GM10847 (cell line): ENCODE measurements around the gene MYLK.

ENCODE experiments used
- POLR2A ChIP-seq: IDR thresholded peaks from 2 replicates; pipeline ENCODE4 v1.6.1; 2011; ENCODE audit not compliant: insufficient read length; ENCODE audit errors: extremely low read depth

MYLK gene

DNA sequence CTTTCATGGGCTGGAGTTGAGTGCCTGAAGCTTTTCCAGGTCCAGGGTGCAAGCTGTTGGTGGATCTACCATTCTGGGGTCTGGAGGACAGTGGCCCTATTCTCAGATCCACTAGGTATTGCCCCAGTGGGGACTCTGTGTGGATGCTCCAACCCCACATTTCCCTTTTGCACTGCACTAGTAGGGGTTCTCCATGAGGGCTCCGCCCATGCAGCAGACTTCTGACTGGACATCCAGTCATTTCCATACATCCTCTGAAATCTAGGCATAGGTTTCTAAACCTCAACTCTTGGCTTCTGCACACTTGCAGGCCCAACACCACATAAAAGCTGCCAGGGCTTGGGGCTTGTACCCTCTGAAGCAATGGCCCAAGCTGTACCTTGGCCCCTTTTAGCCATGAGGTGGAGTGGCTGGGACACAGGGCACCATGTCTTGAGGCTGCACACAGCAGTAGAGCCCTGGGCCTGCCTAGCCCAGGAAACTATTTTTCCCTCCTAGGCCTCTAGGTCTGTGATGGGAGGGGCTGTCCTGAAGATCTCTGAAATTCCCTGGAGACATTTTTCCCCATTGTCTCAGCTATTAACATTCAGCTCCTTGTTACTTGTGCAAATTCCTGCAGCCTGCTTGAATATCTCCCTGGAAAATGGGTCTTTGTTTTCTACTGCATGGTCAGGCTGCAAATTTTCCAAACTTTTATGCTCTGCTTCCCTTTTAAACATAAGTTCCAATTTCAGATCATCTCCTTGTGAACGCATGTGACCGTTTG, 293.3 kb downstream of the MYLK start:
- no peak for TF ChIP-seq POLR2A

DNA sequence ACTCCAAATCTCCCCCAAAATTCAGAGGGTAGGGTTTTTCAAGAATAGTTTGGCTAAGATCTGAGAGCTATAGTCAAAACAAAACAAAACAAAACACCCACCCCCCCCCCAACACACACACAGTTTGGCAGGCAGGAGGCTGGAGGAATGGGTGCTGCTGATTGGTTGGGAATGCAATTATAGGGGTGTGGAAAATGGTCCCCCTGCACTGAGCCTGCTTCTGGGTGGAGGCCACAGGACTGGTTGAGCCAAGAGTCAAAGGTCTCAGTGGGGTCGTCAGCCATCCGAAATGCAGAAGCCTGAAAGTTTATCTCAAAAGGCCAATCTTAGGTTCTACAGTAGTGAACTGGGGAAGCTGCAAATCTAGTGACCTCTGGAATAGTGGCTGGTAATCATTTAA, 296.7 kb downstream of the MYLK start:
- TF ChIP-seq POLR2A: no peak

DNA sequence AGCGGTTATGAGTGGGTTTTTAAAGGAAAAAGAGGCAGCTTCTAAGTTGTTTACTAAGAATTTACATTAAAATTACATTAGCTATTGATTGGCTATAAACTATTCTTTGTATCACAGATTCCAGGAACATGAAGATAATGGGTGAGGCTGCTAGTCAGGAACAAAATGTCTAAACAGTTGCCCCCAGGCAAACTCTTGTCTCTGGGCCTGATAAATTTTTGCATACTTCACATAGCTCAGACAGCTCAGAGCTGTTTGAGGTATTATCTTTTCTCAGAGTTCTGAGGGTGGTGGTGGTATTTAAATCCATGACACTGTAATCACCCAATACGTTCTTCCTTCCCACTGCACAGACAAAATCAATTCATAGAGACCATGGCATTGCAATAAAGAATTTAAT, 297.2 kb downstream of the MYLK start:
- no peak for TF ChIP-seq POLR2A

DNA sequence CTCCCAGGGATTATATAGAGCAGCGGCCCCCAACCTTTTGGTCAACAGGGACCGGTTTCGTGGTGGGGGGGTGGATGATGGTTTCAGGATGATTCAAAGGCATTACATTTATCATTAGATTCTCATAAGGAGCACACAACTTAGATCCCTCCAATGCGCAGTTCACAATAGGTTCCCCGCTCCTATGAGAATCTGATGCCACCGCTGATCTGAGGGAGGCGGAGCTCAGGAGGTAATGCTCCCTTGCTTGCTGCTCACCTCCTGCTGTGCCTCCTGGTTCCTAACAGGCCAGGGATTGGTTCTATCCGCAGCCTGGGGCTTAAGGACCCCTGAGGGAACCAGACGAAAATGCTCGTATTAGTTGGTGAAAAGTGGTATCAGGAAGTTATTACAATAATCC, 298.0 kb downstream of the MYLK start:
- no peak for TF ChIP-seq POLR2A

DNA sequence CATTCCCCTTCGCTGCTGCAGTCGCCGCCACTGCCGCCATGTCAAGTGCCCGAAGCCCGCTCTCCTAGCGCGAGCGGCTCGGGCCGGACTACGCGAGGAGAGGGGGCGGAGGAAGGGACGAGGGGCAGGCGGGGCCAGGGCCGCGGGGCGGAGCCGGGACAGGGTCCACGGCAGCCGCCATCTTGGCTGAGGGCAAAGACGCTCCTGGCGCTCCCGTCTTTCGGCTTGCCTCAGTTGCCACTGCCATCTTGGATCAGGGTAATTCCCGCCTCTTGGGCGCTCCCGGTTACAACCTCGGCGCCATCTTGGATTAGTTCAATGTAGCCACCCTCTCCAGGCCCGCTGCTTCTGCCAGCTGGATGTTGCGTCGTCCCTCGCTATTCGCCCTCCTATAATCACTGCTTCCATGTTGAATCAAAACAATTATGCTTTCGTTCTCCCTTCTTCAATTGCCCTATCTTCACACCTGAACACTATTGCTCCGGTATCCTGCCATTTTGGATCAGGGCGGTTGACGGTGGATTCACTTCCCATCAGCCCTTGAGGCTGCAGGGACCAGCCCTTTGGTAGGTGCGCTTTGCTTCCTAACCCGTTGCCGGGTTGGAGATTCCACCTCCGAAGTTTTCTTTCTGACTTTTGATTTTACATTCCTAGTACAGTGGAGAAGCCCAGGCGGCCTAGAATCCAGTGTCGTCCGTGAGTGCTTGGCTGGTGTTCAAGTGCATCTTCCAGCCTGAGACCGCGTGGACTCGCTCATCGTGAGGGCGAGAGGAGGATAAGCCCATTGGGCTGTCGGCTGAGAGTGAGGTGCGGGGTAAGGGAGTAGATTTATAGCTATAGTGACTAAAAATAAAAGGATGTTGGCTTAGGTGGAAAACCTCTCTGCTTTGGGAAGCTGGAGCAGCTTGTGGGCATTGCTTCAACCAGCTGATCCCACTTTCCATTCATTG, 298.9 kb downstream of the MYLK start, which contains the start of gene HACD2:
Gene HACD2 (minus strand): TSS at position 66 of the 950 bp plus-strand sequence. CDS start 26 bp downstream, at position 40.
- TF ChIP-seq POLR2A: peak; percentile 94

DNA sequence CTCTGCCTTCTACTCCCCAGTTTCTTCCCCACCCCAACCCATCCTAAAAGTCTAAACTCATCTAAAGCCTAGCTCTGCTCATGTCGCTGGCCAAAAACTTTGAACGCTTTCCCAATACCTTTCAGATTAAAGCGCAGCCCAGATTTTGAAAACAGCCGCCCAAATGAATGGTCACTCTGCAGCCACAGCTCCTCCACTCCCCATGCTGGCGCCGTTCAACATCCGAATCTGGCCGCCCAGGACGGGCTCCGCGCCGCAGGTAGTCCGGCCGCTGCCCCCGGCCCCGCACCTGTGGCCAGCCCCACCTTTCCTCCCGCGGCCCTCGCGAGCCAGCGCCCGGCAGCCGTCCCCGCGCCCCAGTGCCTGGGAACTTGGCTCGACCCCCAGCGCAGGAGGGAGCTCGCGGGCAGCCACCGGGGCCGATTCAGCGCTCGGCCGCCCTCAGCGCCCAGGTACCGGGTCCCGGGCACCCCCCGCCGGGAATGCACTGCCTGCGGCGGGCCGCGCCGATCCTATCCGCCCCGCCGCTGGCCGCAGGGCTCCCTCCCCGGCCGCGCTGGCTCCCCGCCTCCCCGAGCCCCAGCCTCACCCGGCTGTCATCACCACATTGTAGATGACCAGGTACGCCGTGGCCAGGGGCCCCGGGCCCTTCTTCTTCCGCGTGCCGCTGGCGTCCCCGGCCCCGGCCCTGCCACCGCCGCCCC, 299.7 kb downstream of the MYLK start:
- no peak for TF ChIP-seq POLR2A

DNA sequence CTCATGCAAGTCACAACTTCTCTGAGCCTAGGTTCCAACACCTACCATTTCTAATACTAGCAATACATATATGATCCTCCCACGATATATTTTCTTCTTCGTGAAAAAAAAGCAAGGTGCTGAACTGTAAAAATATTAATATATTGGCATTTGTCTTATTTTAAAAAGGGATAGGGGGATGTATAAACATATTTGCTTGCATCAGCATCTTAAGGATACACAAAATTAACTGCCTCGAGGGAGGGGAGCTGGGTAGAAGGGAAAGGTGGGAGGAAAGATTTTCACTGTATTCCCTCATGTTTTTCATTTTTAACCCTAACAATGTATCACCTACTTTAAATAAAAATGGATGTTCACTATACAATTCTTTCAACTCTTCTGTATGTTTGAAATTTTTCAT, 300.6 kb downstream of the MYLK start:
- no peak for TF ChIP-seq POLR2A

DNA sequence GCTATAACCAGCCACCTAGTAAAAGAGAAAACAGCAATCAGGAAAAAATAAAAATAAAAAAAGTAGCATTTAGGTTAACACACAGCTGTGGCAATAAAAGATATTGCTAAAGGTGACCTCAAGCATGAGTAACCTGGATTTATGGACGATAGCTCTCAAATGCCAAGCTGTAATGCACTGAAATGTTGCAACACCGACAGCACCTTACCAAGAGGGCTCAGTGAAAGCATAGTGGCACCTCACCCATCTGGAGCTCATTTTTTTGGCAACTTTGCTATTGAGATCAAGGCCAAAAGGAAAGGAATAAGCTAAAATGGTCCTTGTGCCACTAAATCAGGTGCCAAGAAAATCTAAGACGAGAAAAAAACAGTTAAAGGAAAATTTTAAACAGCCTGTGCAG, 301.8 kb downstream of the MYLK start:
- TF ChIP-seq POLR2A: no peak

DNA sequence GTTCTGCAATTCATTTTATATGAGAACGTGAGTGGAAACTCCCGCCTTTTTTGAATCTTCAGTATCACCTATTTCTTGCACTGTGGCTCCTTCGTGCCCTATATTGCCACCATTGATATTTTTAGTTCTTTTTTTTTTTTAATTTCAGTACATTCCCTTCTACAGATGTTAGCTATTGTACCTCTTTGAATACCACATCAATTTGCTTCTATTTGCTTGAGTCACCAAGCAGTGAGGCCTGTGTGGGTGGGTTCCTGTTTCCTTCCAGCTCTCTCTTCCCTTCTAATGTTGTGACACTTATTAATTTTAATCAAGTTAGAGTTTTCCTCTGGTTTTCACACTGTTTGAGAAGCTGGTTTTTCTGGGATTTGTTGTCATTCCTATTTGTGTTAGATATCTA, 308.0 kb downstream of the MYLK start:
- no peak for TF ChIP-seq POLR2A

DNA sequence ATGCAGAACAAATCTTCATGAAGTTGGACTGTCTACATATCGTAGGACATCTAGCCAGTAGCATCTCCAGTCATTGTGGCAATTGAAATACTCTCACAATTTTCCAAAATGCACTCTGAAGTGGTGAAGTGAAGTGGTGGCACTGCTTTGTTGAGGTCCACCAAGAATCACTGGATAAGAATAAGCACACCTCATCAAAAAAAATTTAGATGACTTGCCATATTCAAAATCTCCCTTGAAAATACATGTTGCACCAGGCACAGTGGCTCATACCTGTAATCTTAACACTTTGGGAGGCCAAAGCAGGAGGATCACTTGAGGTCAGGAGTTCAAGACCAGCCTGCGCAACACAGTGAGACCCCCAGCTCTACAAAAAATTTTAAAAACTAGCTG, 312.2 kb downstream of the MYLK start:
- no peak for TF ChIP-seq POLR2A

DNA sequence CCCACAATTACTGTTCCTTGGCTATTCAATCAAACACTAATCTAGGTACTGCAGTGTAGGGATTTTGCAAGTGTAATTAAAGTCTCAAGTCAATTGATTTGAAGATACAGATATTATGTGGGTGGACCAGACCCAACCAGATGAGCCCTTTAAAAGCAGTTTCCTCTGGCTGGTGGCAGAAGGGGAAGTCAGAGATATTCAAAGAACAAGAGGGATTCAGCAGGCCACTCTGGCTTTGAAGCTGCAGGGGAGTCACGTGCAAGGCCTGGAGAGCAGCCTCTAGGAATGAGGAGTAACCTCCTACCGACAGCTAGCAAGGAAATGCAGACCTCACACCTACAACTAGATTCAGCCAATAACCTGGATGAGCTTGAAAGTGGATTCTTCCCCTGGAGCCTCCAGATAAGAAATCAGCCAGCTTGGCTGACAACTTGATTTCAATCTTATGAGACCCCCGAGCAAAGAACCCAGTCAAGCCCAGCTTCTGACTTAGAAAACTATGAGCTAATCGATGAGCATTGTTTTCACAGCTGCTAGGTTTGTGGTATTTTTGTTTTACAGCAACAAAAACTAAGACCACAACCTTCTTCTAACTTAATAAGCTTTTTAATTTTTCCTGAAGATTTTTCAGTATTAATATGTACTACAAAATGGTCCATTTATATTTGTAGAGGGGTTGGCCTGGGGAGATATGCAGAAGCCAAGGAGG, 312.7 kb downstream of the MYLK start:
- TF ChIP-seq POLR2A: no peak

DNA sequence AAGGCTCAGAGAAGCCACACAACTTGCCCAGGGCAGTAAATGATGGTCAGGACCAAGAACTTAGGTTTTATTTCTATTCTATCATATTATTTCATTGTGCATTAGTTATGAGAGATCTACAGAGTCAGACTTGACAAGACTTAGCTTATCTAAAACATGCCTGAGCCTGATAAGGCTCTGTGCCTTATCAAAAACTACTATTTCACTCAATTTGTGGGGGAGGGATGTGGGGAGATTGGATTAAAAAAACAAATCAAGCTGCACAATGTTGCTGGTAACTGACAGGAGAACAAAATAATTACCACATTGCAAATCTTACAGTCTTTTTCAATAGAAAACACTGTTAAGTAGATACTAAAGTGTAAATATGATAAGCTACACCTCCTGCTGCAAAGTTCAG, 315.3 kb downstream of the MYLK start:
- TF ChIP-seq POLR2A: no peak

DNA sequence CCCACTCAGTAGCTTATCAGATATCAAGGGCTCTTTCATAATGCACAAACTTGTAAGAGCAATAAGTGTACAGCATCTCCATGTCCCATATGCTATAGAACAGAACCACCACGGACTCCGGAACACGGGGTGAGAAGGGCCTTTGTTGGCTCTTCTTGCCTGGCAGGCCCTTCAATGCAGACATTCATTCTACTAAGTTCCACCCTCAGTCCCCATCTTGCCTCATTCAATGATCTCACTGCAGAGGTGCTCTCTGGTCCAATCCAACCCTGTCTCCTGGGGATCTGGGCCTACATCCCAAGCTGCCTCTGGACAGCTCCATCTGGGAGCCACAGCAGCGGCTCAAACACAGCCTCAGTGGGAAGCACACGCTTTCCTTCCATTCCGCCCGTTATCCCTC, 316.1 kb downstream of the MYLK start:
- no peak for TF ChIP-seq POLR2A

DNA sequence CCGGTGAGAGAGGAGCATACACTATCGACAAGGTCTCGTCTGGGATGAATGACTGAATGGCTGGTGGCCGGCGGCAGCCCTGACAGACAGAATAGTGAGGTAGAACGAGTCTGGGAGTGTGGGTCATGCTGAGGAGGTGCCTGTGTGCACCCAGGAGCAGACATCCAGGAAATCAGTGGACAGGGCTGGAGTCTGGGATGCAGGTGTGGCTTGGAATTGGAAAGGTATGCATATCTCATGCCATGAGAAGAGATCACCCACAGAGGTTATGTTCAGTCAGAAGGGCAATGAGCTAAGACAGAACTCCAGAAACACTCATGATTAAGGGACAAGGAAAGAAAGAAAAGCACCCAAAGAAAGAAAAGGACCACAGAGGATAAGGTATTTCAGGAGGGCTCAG, 320.1 kb downstream of the MYLK start:
- TF ChIP-seq POLR2A: no peak

DNA sequence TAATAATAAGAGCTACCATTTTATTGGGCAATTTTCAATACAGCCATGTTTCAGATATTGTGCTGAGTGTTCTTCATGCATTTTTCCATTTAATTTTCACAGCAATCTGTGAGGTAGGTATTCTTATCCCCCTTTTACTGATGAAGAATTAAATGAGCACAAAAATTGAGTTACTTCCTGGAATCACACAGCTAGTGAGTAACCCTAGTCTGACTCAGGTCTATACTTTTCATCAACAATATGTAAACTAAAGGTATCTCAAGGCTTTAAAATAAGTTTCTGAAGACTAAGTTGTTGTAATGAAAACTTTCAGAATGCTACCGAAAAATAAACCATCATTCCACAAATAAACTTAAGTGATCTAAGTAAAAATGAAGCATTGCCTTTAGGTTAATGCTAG, 321.6 kb downstream of the MYLK start:
- no peak for TF ChIP-seq POLR2A
